ENCODE data around the gene ARHGAP22. TPM values are rescaled to one million over a fixed set of nuclear protein-coding genes. Genes with fewer than 3 reads are reported as not detected.

Gene ARHGAP22
- total RNA-seq, 1 donor from 2014 or later = 6.2 TPM

GRCh38 chr10:48520184-48520506, 84.7 kb downstream of the ARHGAP22 start:
- Histone ChIP-seq H3K4me3 (ENCODE audit: insufficient read depth, low read depth, low read length) (no peak overlapping the region), H3K79me2 (ENCODE audit: insufficient read depth, low read length) (peaks cover 89% of the 10 kb centered on the region), H4K20me1 (ENCODE audit: insufficient read depth, low read length) (peaks cover 68% of the 10 kb centered on the region), H3K27me3 (ENCODE audit: insufficient read depth, low read length) (no peaks in the 10 kb centered on the region), H3K36me3 (ENCODE audit: insufficient read depth, low read length) (no peaks in the 10 kb centered on the region), H2AFZ (ENCODE audit: low read depth, low read length) (no peak overlapping the region), H3K27ac (ENCODE audit: low read depth, low read length) (no peak overlapping the region), H3K9me3 (ENCODE audit: insufficient read depth, low read depth, low read length) (no peaks in the 10 kb centered on the region), H3K4me2 (ENCODE audit: low read length) (no peak overlapping the region), H3K9ac (ENCODE audit: low read length) (no peak overlapping the region), H3K4me1 (ENCODE audit: insufficient read depth, low read length) (peaks cover 12% of the 10 kb centered on the region)
- peaks cover 3% of the 10 kb centered on the region for H3K9me3 Mint-ChIP-seq (ENCODE audit: unreplicated experiment)
- DNase-seq (ENCODE audit: low read depth) (no peak), FAIRE-seq (no peak)
- H3K4me1 Mint-ChIP-seq (ENCODE audit: low read depth, unreplicated experiment) = peaks cover 4% of the 10 kb centered on the region
- no peak overlapping the region for H3K4me3 Mint-ChIP-seq (ENCODE audit: unreplicated experiment)
- H3K27me3 Mint-ChIP-seq (ENCODE audit: low read depth, unreplicated experiment) = peaks cover 38% of the 10 kb centered on the region
- no peak overlapping the region for H3K27ac Mint-ChIP-seq (ENCODE audit: unreplicated experiment)
- TF ChIP-seq CTCF (IDR thresholded peaks at IDR 0.05; ENCODE audit: insufficient read depth, low read depth, low read length) = no peak
- TF ChIP-seq EZH2 (IDR thresholded peaks at IDR 0.05; ENCODE audit: insufficient read depth, low read length) = no peak
- H3K36me3 Mint-ChIP-seq (ENCODE audit: low read depth, unreplicated experiment) = peaks cover 4% of the 10 kb centered on the region

- H3K4me2 ChIP-seq (ENCODE audit: low read length) = no peak overlapping the region
- no peaks in the 10 kb centered on the region for H3K9me3 ChIP-seq (ENCODE audit: insufficient read depth, low read depth, low read length)
- no peaks in the 10 kb centered on the region for H3K36me3 ChIP-seq (ENCODE audit: insufficient read depth, low read length)
- H3K4me1 Mint-ChIP-seq (ENCODE audit: low read depth, unreplicated experiment) = peaks cover 4% of the 10 kb centered on the region
- FAIRE-seq (no peak), DNase-seq (ENCODE audit: low read depth) (no peak)
- H4K20me1 ChIP-seq (ENCODE audit: insufficient read depth, low read length) = peaks cover 63% of the 10 kb centered on the region
- H3K4me3 Mint-ChIP-seq (ENCODE audit: unreplicated experiment) = no peak overlapping the region
- H3K27ac Mint-ChIP-seq (ENCODE audit: unreplicated experiment) = no peak overlapping the region
- TF ChIP-seq EZH2 (IDR thresholded peaks at IDR 0.05; ENCODE audit: insufficient read depth, low read length) (no peak), CTCF (IDR thresholded peaks at IDR 0.05; ENCODE audit: insufficient read depth, low read depth, low read length) (no peak)
- H3K9ac ChIP-seq (ENCODE audit: low read length) = no peak overlapping the region
- no peak overlapping the region for H2AFZ ChIP-seq (ENCODE audit: low read depth, low read length)
- peaks cover 89% of the 10 kb centered on the region for H3K79me2 ChIP-seq (ENCODE audit: insufficient read depth, low read length)
- H3K27me3 Mint-ChIP-seq (ENCODE audit: low read depth, unreplicated experiment) = peaks cover 38% of the 10 kb centered on the region
- H3K27ac ChIP-seq (ENCODE audit: low read depth, low read length) = no peak overlapping the region
- peaks cover 4% of the 10 kb centered on the region for H3K36me3 Mint-ChIP-seq (ENCODE audit: low read depth, unreplicated experiment)
- H3K9me3 Mint-ChIP-seq (ENCODE audit: unreplicated experiment) = peaks cover 5% of the 10 kb centered on the region
- H3K27me3 ChIP-seq (ENCODE audit: insufficient read depth, low read length) = no peaks in the 10 kb centered on the region
- no peak overlapping the region for H3K4me3 ChIP-seq (ENCODE audit: insufficient read depth, low read depth, low read length)
- H3K4me1 ChIP-seq (ENCODE audit: insufficient read depth, low read length) = peaks cover 12% of the 10 kb centered on the region
Measured at GRCh38 chr10:48519481-48520183, 85.2 kb downstream of the ARHGAP22 start.

- H3K27me3 ChIP-seq (ENCODE audit: insufficient read depth, low read length) = no peaks in the 10 kb centered on the region
- no peak overlapping the region for H3K27ac Mint-ChIP-seq (ENCODE audit: unreplicated experiment)
- DNase-seq (ENCODE audit: low read depth) (no peak), FAIRE-seq (no peak)
- H3K4me3 ChIP-seq (ENCODE audit: insufficient read depth, low read depth, low read length) = no peak overlapping the region
- no peak overlapping the region for H3K4me2 ChIP-seq (ENCODE audit: low read length)
- peaks cover 9% of the 10 kb centered on the region for H3K4me1 ChIP-seq (ENCODE audit: insufficient read depth, low read length)
- no peak overlapping the region for H3K4me3 Mint-ChIP-seq (ENCODE audit: unreplicated experiment)
- peaks cover 5% of the 10 kb centered on the region for H3K9me3 Mint-ChIP-seq (ENCODE audit: unreplicated experiment)
- H3K9ac ChIP-seq (ENCODE audit: low read length) = no peak overlapping the region
- H3K27ac ChIP-seq (ENCODE audit: low read depth, low read length) = no peak overlapping the region
- peaks cover 4% of the 10 kb centered on the region for H3K4me1 Mint-ChIP-seq (ENCODE audit: low read depth, unreplicated experiment)
- no peaks in the 10 kb centered on the region for H3K9me3 ChIP-seq (ENCODE audit: insufficient read depth, low read depth, low read length)
- no peaks in the 10 kb centered on the region for H3K36me3 ChIP-seq (ENCODE audit: insufficient read depth, low read length)
- no peak overlapping the region for H2AFZ ChIP-seq (ENCODE audit: low read depth, low read length)
- H3K27me3 Mint-ChIP-seq (ENCODE audit: low read depth, unreplicated experiment) = peaks cover 38% of the 10 kb centered on the region
- peaks cover 92% of the 10 kb centered on the region for H3K79me2 ChIP-seq (ENCODE audit: insufficient read depth, low read length)
- peaks cover 60% of the 10 kb centered on the region for H4K20me1 ChIP-seq (ENCODE audit: insufficient read depth, low read length)
- no peak for TF ChIP-seq CTCF (IDR thresholded peaks at IDR 0.05; ENCODE audit: insufficient read depth, low read depth, low read length)
- no peak for TF ChIP-seq EZH2 (IDR thresholded peaks at IDR 0.05; ENCODE audit: insufficient read depth, low read length)
- H3K36me3 Mint-ChIP-seq (ENCODE audit: low read depth, unreplicated experiment) = peaks cover 4% of the 10 kb centered on the region
Measured at GRCh38 chr10:48518986-48519385, 85.9 kb downstream of the ARHGAP22 start.

All from astrocyte (in vitro differentiated cells and primary cell).